K562 (cell line): ENCODE data around the gene GAB2. TPM values are rescaled to one million over a fixed set of nuclear protein-coding genes. Genes with fewer than 3 reads are reported as not detected.

Source experiments
- ATAC-seq: fragments of 200-7000 bp; cut with Tn5 transposase; 3 replicates; pipeline ENCODE4 v1.9.1; 2020; ENCODE audit warnings: moderate library complexity
- BruUV-seq: library from RNA; stranded (reverse); fragments of 400-500 nt; replicated peaks from 2 replicates; lab custom pipeline; 2021; lab: Mats Ljungman, UMichigan
- CTCF ChIA-PET: fragments of 300-600 bp; formaldehyde crosslinking; extraction: SDS; loops from one replicate; lab custom pipeline; 2021; ENCODE audit warnings: low intra/inter-chr PET ratio; lab: Yijun Ruan, JAX
- POLR2A ChIA-PET: fragments of 300-600, 350-650 bp; sonication (Branson Sonifier 250); formaldehyde crosslinking; extraction: SDS; loops from one replicate; lab custom pipeline; 2021; ENCODE audit warnings: antibody characterized with exemption, inconsistent platforms; lab: Yijun Ruan, JAX
- DNase-seq, 4 experiments: peaks; one replicate each; pipeline versions ENCODE4 v3.0.0 to v3.0.0-alpha.2; 2011 to 2018; ENCODE audit warnings: low spot score in 3 of 4, mixed read lengths in 3 of 4; ENCODE audit errors: extremely low read depth in 1 of 4
- FAIRE-seq: peaks from 2 replicates; lab custom pipeline; 2011; peaks lifted over from hg19 to GRCh38; lab: Jason Lieb, UNC
- H2AFZ ChIP-seq: 2 replicates; pipeline ENCODE4 v1.6.0; 2011; ENCODE audit warnings: low read depth, low read length, control low read depth, inconsistent platforms
- H3K27ac ChIP-seq: fragments of 200-600 bp; 3 replicates; pipeline ENCODE4 v1.8.0; 2011; ENCODE audit warnings: low read depth, mild to moderate bottlenecking, control low read depth, inconsistent platforms, low read length, moderate library complexity, mixed read lengths; ENCODE audit errors: extremely low read depth
- H3K27me3 ChIP-seq, 2 experiments: fragments of 300-600 bp in 1 of 2; 2 replicates in 1 of 2; 3 replicates in 1 of 2; pipeline versions ENCODE4 v1.6.0 to v1.8.0; 2011; ENCODE audit warnings: inconsistent platforms in 2 of 2, low read length in 2 of 2, mild to moderate bottlenecking in 1 of 2, mixed read lengths in 1 of 2, moderate library complexity in 1 of 2; ENCODE audit not compliant: control insufficient read depth in 2 of 2, insufficient read depth in 2 of 2
- H3K36me3 ChIP-seq: fragments of 300-600 bp; 3 replicates; pipeline ENCODE4 v1.8.0; 2011; ENCODE audit warnings: mild to moderate bottlenecking, low read length, inconsistent platforms; ENCODE audit not compliant: control insufficient read depth, insufficient read depth
- H3K4me1 ChIP-seq, 2 experiments: fragments of 200-600 bp in 1 of 2; replicated peaks in 1 of 2; 2 replicates in 1 of 2; 3 replicates in 1 of 2; pipeline versions ENCODE4 v1.5.1 to v1.8.0; 2011; ENCODE audit warnings: inconsistent platforms in 2 of 2, low read length in 2 of 2, mild to moderate bottlenecking in 1 of 2, mixed read lengths in 1 of 2, moderate library complexity in 1 of 2; ENCODE audit not compliant: control insufficient read depth in 2 of 2, insufficient read depth in 2 of 2
- H3K4me2 ChIP-seq: 2 replicates; pipeline ENCODE4 v1.6.1; 2011; ENCODE audit warnings: low read length, control low read depth, inconsistent platforms, mixed read lengths; ENCODE audit not compliant: insufficient read depth
- H3K4me3 ChIP-seq: fragments of 200-600 bp; sonication (generic), shearing (Covaris generic); 2 replicates; pipeline ENCODE4 v1.5.1; 2016; ENCODE audit warnings: control low read depth, inconsistent platforms
- H3K79me2 ChIP-seq: fragments of 200-600 bp; 3 replicates; pipeline ENCODE4 v1.8.0; 2011; ENCODE audit warnings: low read length, inconsistent platforms; ENCODE audit not compliant: control insufficient read depth, insufficient read depth
- H3K9ac ChIP-seq, 2 experiments: 2 replicates each; pipeline versions ENCODE4 v1.6.0 to v1.6.1; 2011; ENCODE audit warnings: low read depth in 2 of 2, low read length in 2 of 2, control low read depth in 1 of 2, inconsistent platforms in 1 of 2, mild to moderate bottlenecking in 1 of 2, mixed read lengths in 1 of 2; ENCODE audit not compliant: insufficient read depth in 1 of 2
- H3K9me1 ChIP-seq: one replicate; pipeline ENCODE4 v1.6.0; 2011; ENCODE audit warnings: inconsistent platforms, mild to moderate bottlenecking, low read length, moderate library complexity; ENCODE audit not compliant: control insufficient read depth, insufficient read depth
- H3K9me3 ChIP-seq: replicated peaks from 2 replicates; pipeline ENCODE4 v1.5.1; 2011; ENCODE audit warnings: low read depth, low read length, inconsistent platforms; ENCODE audit not compliant: control insufficient read depth, insufficient read depth
- H4K20me1 ChIP-seq: replicated peaks from 2 replicates; pipeline ENCODE4 v1.6.1; 2011; ENCODE audit warnings: low read length, inconsistent platforms, mixed read lengths; ENCODE audit not compliant: control insufficient read depth, insufficient read depth
- BACH1 ChIP-seq: fragments of 200-800 bp; sonication (Bioruptor generic); IDR thresholded peaks from 2 replicates; pipeline ENCODE4 v1.6.1; 2016; ENCODE audit warnings: missing genetic modification characterization, missing compliant biosample characterization
- CXXC5 ChIP-seq: fragments of 250-450 bp; sonication (Bioruptor Pico); IDR thresholded peaks from 2 replicates; pipeline ENCODE4 v1.8.0; 2022; ENCODE audit warnings: inconsistent platforms, mild to moderate bottlenecking, moderate library complexity
- DMBX1 ChIP-seq: fragments of 250-450 bp; sonication (Bioruptor Pico); IDR thresholded peaks from 2 replicates; pipeline ENCODE4 v1.8.0; 2022; ENCODE audit warnings: inconsistent platforms, mild to moderate bottlenecking, moderate library complexity, borderline replicate concordance
- ETS2 ChIP-seq: IDR thresholded peaks from 2 replicates; pipeline ENCODE4 v1.6.1; 2016; ENCODE audit warnings: borderline replicate concordance, missing genetic modification characterization, mild to moderate bottlenecking, moderate library complexity, missing compliant biosample characterization; ENCODE audit not compliant: poor library complexity, severe bottlenecking
- GMEB1 ChIP-seq: fragments of 250-450 bp; sonication (Bioruptor Pico); IDR thresholded peaks from 2 replicates; pipeline ENCODE4 v1.4.0; 2020; ENCODE audit warnings: mild to moderate bottlenecking
- HBP1 ChIP-seq: fragments of 450-650 bp; formaldehyde crosslinking; IDR thresholded peaks from 2 replicates; pipeline ENCODE4 v1.4.0; 2022; ENCODE audit warnings: missing genetic modification characterization
- HCFC1 ChIP-seq: IDR thresholded peaks from 2 replicates; pipeline ENCODE4 v1.6.1; 2012; ENCODE audit warnings: low read depth, low read length, improper control_type of control experiment
- HDGF ChIP-seq: fragments of 450-650 bp; IDR thresholded peaks from 2 replicates; pipeline ENCODE4 v1.6.1; 2016
- KDM5B ChIP-seq: fragments of 200-600 bp; sonication (generic); IDR thresholded peaks from 2 replicates; pipeline ENCODE4 v1.6.1; 2012; ENCODE audit warnings: low read depth, mild to moderate bottlenecking, moderate library complexity, low read length, control low read depth, inconsistent platforms; ENCODE audit not compliant: insufficient replicate concordance
- MAX ChIP-seq: sonication (generic); formaldehyde crosslinking; IDR thresholded peaks from 2 replicates; pipeline ENCODE4 v1.9.0; 2022; ENCODE audit warnings: mild to moderate bottlenecking, missing genetic modification reagents
- NCOA2 ChIP-seq, 2 experiments: fragments of 450-650 bp; IDR thresholded peaks; 2 replicates each; pipeline ENCODE4 v1.6.1; 2018; ENCODE audit warnings: mild to moderate bottlenecking in 2 of 2, moderate library complexity in 1 of 2; ENCODE audit not compliant: partially characterized antibody in 2 of 2
- PTTG1 ChIP-seq: fragments of 450-650 bp; IDR thresholded peaks from 2 replicates; pipeline ENCODE4 v1.6.1; 2016; ENCODE audit warnings: low read depth, mild to moderate bottlenecking, missing genetic modification characterization, missing compliant biosample characterization
- RCOR1 ChIP-seq, 2 experiments: IDR thresholded peaks; 2 replicates each; pipeline ENCODE4 v1.6.1; 2012; ENCODE audit warnings: low read depth in 2 of 2, low read length in 2 of 2, borderline replicate concordance in 1 of 2, improper control_type of control experiment in 1 of 2
- RNF2 ChIP-seq: sonication (generic); IDR thresholded peaks from 2 replicates; pipeline ENCODE4 v1.6.1; 2016
- ZNF354B ChIP-seq: fragments of 250-450 bp; sonication (Bioruptor Pico); IDR thresholded peaks from 2 replicates; pipeline ENCODE4 v1.4.0; 2020
- ZNF76 ChIP-seq: fragments of 250-450 bp; sonication (Bioruptor Pico); IDR thresholded peaks from 2 replicates; pipeline ENCODE4 v1.4.0; 2020; ENCODE audit warnings: mild to moderate bottlenecking, moderate library complexity, borderline replicate concordance
- ZNF766 ChIP-seq: fragments of 200-800 bp; sonication (Bioruptor generic); conservative IDR thresholded peaks from 2 replicates; pipeline ENCODE4 v1.6.1; 2016; ENCODE audit warnings: missing genetic modification characterization, missing compliant biosample characterization
- WGBS: fragments of 100-300 bp; shearing (Covaris generic); methylation state at CpG from one replicate; pipeline ENCODE4 v1.1.6; 2016; ENCODE audit warnings: low coverage, mixed read lengths; ENCODE audit not compliant: insufficient coverage; ENCODE audit errors: missing lambda C conversion rate; 5-methylcytosine and 5-hydroxymethylcytosine counted together
- in situ Hi-C: fragments of 300-500 bp; cut with MboI; formaldehyde crosslinking; loops from 4 replicates; pipeline ENCODE4 v1.15.0; 2018; ENCODE audit warnings: inconsistent platforms, mixed read lengths
- intact Hi-C: fragments of 100-400 bp; cut with micrococcal nuclease; formaldehyde crosslinking; loops from 2 replicates; pipeline ENCODE4 v1.14.2; 2022
- polyA plus RNA-seq, 8 experiments: library from polyadenylated mRNA; depleted of rRNA in 4 of 8; stranded (reverse) in 5 of 8; unstranded in 3 of 8; fragments of >200 nt; fragmentation: Nextera tagmentation in 2 of 8; fragmentation: Illumina TruSeq in 1 of 8; extraction: Ambion mirVana in 2 of 8; extraction: Trizol in 1 of 8; gene quantifications; 2 replicates each; pipeline versions ENCODE4 v1.2.1 to v1.2.3, GENCODE V29; 2011 to 2014; ENCODE audit warnings: inconsistent platforms in 1 of 8, missing spikeins in 1 of 8
- total RNA-seq, 7 experiments: library from RNA; depleted of rRNA in 6 of 7; stranded (reverse); fragments of >200 nt in 6 of 7; fragmentation: Illumina TruSeq in 2 of 7; extraction: Trizol in 2 of 7; gene quantifications; 2 replicates each; pipeline versions ENCODE4 v1.2.1 to v1.2.3, GENCODE V29; 2011 to 2021; ENCODE audit warnings: low replicate concordance in 1 of 7

The GAB2 gene
- total and polyA plus RNA-seq, 9 of the 15 experiments (the other 6 are each of a cell fraction or from before 2014, with no cell fraction given), result 2.3 to 35.2 (median 16.1) TPM

GRCh38 chr11:78354408-78355308 is 63.0 kb downstream of the GAB2 start:
- peak overlapping the region; percentile 57 for H3K4me2 ChIP-seq
- in situ Hi-C loops, result no loop called here
- FAIRE-seq (peak; percentile 6), DNase-seq (peak in 1 of 4 experiments; percentile 55), ATAC-seq (peak; percentile 81)
- POLR2A ChIA-PET, result interaction anchor here (0.6 to 3.2 kb wide), 10 partner anchors 9 to 118 kb away, joined by 3 to 13 read pairs (median 5); partner anchors contain the start of gene GAB2
- peak overlapping the region; percentile 66 for H3K27ac ChIP-seq
- no peak overlapping the region for H3K4me3 ChIP-seq
- no peaks in the 10 kb centered on the region for H4K20me1 ChIP-seq
- peak overlapping the region in 1 of 2 experiments; percentile 50; a peak in 2 of 4 replicates for H3K9ac ChIP-seq
- CTCF ChIA-PET, result no interaction called here
- no peaks in the 10 kb centered on the region for H3K36me3 ChIP-seq
- no peaks in the 10 kb centered on the region for H3K9me3 ChIP-seq
- BruUV-seq, result no TSS peak
- H3K9me1 ChIP-seq, result no peaks in the 10 kb centered on the region
- intact Hi-C loops, result loop anchor here (1.0 to 2.0 kb wide), 2 partner anchors 64 to 126 kb away; no protein-coding TSS in a partner anchor
- H3K27me3 ChIP-seq, result no peaks in the 10 kb centered on the region
- peak overlapping the region; percentile 62 for H2AFZ ChIP-seq
- peaks cover 13 to 51% of the 10 kb centered on the region in 2 experiments for H3K4me1 ChIP-seq
- H3K79me2 ChIP-seq, result peaks cover 81% of the 10 kb centered on the region
- WGBS, result 12% methylated on average over 7 of the region's 7 CpGs
- TF ChIP-seq HDGF (no peak), MAX (CRISPR knock-in tag) (no peak), ZNF354B (CRISPR knock-in tag) (no peak), HBP1 (no peak), ETS2 (tag) (no peak), PTTG1 (tag) (peak; percentile 37; the same call in 1 of the 2 replicates), DMBX1 (CRISPR knock-in tag) (peak; percentile 83), CXXC5 (CRISPR knock-in tag) (0 out of 2 replicates have a peak, but pooled peaks have one; percentile 28), HCFC1 (no peak), GMEB1 (CRISPR knock-in tag) (0 out of 2 replicates have a peak, but pooled peaks have one; percentile 4), RCOR1 (IDR thresholded peaks at IDR 0.05; ENCODE audit: borderline replicate concordance in 1 of 2, low read depth in 2 of 2, low read length in 2 of 2) (peak in 1 of 2 experiments; percentile 69; a peak in 2 of 4 replicates), ZNF76 (CRISPR knock-in tag) (0 out of 2 replicates have a peak, but pooled peaks have one; percentile 15), KDM5B (no peak), ZNF766 (peak; percentile 65; the same call in 1 of the 2 replicates), RNF2 (0 out of 2 replicates have a peak, but pooled peaks have one; percentile 54), BACH1 (tag) (peak; percentile 69), NCOA2 (IDR thresholded peaks at IDR 0.05; ENCODE audit: partially characterized antibody in 2 of 2) (no peak)
